ENCODE measurements around the gene DNASE1L1.

DNA sequence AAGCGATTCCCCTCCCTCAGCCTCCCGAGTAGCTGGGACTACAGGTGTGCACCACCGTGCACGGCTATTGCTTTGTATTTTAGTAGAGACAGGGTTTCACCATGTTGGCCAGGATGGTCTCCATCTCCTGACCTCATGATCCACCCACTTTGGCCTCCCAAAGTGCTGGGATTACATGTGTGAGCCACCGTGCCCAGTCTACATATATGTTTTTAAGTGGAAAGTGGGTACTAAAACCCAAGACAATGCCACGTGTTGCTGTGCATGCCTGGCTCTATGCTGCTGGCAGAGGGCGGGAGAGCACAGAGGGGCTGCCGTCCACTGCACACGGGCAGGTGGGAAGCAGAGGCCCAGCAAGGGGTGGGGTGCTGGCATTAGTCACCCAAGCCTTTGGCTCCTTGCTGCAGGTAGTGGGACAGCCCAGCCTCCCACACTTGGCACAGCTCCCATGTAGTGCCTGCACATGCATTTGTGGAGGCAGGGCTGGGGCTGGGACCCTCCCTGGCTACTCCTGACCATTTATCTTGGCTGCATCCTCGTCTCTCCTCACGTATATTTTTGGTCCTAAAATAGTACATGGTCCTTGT, 26.5 kb downstream of the DNASE1L1 start:
- TF ChIP-seq, protein P1, sequence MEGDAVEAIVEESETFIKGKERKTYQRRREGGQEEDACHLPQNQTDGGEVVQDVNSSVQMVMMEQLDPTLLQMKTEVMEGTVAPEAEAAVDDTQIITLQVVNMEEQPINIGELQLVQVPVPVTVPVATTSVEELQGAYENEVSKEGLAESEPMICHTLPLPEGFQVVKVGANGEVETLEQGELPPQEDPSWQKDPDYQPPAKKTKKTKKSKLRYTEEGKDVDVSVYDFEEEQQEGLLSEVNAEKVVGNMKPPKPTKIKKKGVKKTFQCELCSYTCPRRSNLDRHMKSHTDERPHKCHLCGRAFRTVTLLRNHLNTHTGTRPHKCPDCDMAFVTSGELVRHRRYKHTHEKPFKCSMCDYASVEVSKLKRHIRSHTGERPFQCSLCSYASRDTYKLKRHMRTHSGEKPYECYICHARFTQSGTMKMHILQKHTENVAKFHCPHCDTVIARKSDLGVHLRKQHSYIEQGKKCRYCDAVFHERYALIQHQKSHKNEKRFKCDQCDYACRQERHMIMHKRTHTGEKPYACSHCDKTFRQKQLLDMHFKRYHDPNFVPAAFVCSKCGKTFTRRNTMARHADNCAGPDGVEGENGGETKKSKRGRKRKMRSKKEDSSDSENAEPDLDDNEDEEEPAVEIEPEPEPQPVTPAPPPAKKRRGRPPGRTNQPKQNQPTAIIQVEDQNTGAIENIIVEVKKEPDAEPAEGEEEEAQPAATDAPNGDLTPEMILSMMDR (IDR thresholded peaks at IDR 0.05) = no peak
- TF ChIP-seq POLR2A (IDR thresholded peaks at IDR 0.05) = no peak

Data from prostate gland (tissue), 2 donors.